ENCODE data around the gene SMAD7. TPM values are rescaled to one million over a fixed set of nuclear protein-coding genes. Genes with fewer than 3 reads are reported as not detected.
A peak's percentile ranks its signal among the peaks of the same experiment; 100 is the strongest.

The SMAD7 gene
- total RNA-seq, 1 donor from 2014 or later, result 9.0 TPM

DNA sequence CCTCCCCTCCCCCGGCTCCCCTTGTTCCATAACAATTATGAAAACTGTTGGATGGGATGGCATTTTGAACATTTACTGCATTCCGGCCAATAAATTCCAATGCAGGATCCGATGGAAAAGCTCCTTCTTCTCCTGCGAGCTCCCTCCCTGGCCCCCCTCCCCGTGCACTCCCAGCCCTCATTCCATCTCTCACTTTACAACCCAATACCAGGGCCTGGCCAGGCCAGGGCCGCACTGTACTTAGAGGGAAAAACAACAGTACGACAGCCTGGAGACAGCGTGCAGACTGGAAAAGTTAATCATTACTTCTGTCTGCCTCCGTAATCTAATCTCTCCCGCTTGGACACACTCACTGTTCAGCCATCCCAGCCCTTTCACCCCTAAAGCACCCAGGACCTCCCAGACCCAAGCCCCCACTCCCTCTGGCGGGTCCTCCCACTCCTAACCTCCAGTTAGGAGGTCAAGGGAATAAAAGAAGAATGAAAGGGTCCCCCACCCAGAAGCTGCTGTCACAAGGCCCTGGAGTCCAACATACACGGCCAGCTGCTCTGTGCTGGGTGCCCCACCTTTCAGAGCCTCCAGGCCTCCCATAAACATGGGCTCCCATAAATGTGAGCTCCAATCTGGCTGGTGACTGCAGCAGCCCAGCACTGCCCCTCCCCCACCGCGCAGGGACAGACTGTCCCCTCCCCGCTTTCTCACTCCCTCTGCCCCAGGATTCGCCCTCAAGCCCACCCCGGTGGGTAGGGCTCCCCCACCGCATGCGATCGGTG lies 20.6 kb downstream of the SMAD7 start:
- DNase-seq, result peak; percentile 28

DNA sequence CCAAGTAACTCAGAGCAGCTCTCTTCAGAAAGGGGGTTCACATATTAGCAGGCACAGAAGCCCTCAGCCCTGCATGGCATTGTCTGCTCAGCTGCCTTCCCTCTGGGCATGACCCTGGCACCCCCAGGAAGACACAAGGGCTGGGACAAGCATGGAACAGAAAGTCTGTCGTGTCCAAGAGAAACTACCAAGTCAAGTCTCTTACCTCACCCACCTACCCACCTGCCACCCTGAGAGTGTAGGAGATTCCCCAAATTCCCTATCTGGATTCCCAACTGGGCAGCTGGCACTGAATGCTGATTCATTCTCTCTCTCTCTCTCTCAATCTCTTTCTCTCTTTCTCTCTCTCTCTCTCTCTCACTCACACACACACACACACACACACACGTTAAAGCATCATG lies 21.6 kb downstream of the SMAD7 start:
- no peak for DNase-seq

DNA sequence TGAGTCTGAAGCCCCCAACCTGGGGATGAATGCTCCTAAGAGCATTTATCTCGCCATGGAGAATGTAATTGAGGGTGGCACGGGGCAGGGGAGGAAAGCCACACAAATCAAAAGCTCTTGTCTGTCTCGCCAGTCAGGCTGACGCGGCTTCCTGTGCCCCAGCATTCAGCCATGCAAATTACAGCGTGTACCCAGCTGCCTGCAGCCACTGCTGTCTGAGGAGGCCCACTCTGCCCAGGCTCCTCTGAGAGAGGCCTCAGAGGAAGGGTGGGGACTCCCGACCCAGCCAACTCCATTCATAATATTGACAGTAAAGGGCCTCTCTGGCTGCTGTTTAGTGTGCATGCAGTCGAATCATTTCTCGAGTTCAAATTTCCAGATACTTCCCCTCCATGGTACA lies 22.0 kb downstream of the SMAD7 start:
- peak; percentile 77 for DNase-seq

DNA sequence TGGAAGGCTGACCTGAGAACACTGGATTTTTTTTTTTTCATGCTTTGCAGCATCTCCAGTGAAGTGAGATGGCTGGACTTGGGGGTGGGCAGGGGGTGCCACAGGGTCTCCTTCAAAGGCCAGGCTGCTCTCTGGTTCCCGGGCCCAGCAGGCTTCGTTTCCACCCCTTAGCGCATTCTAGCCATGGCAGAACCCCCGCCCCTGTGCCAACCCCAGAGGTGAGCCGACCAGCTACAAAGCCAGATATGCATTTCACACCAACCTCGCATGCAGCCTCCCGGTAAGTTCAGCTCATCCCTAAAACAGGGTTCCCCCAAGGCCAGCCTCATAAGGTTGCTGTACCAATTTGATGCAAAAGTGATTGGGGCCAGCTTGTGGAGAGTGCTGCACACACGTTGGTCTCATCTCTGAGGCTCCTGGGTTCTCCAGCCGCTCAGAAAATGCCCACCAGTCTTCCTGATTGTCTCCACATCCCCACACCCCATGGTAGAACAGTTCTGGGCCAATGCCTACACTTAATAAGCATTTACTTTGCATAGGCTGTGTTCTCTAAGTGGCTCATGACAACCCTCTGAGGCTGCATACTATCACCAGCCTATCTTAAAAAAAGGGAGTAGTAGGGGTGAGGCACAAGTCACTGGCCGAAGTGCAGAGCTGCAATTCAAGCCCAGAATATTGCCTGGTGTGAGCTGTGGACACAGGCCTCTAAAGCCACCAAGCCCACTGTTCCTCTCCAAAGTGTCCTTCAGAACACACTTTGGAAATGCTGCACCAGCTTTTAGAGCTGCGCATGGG lies 23.3 kb downstream of the SMAD7 start:
- DNase-seq, result no peak

DNA sequence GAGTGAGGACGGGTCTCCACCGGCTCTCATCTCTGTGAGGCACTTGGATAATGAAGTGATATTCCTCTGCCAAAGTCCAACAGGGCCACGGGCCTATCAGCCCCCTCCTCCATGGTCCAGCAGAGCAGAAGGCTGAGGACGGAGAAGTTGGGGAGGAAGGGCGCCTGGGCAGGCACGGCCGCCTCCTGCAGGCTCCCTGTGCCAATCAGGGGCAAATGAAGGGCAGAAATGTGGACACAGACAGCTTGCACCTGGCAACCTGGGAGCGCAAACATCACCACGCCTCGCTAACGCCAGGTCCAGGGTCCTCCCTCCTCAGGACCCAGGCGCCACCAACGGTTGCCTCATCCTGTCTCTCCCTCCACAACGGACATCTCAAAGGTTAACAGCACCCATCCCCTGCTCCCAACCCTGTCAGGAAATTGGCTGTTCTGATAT lies 24.3 kb downstream of the SMAD7 start:
- no peak for DNase-seq

DNA sequence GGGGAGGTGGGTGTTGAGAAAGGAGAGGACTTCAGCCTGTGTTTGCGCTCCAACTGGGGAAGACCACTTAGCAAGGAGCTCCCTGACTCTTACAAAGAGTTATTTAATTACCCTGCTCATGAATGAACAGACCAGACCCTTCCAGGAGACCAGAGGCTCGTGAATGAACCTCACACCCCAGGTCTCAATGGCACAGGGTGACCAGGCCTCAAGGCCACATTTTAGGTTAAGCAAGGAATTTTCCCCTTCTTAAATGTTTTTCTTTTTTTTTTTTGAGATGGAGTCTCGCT lies 25.3 kb downstream of the SMAD7 start:
- no peak for DNase-seq

DNA sequence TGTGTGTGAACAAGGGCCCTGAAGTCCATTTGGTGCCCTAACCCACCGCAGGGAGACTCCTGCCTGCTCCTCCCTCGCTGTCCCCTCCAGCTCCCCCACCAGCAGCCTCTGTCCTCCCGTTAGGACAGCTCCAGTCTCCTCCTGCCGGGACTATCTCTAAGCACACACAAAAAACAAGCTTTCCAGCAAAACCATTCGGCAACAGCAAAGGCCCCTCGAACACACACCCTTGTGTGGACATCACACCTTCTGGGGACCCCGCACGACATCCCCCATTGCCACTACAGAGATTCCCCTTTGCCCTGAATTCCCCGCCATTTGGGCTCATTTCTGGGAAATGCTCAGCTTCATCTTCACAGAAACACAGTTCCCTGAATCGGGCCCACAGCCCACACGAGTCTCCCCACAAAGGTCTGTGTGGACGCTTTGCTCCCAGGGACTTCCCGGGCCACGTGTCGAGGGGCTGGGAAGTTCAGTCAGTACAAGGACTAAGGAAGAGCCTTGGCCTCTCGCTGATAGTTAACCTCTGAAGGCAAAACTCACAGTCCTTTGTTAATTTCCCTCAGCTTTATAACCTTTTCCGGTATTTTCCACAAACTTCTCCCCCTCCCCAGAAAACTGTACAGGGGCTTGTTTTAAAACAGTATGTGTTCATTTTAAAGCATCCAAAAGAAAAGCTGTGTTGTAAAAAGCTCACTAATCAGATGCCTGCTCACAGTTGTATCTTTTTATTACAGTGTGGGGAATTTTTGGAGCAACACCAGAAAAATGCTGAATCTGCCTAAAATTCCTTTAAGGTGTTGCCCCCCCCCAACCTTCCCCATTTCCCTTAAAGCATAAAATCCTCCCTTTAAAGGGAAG lies 25.9 kb downstream of the SMAD7 start:
- no peak for DNase-seq

DNA sequence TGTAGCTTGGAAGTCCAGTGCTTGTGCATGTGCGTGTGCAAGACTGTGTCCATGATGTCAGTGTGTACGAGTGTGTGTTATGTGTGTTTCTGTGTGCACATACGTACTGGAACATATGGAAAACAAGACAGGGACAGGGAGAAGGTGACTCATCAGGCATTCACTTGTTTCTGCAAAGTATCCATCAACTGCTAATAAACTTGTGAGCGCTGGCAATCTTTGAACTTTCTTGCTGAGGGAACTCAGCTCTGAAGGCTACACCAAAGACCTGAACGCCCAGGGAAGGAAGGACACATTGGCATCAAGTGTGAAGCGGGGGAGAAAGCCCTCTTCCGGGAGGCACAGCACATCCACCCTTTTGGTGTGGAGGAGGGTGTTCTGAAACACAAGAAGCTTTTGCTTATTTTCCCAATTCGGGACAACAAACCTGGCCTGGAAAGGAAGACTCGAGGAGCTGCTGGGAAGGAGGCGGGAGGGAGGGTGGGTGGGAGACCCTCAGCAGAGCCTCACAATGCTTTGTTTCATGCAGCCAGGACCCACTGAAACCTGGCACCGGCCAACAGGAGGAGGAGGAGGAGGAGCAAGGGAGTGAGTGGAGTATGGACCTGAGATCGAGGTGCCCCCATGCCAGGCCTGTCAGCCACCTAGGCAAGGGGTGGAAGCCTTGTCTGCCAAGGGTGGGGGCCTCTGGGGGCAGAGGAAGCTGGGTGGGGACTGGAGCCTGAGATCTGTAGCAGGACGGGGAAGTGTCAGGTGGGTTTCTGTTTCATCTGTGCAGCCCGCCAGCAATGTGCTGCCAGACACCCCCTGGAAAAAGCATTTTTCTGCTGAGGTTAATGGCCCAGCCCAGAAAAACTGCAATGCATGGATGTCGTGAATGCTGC lies 26.8 kb downstream of the SMAD7 start:
- DNase-seq, result no peak

DNA sequence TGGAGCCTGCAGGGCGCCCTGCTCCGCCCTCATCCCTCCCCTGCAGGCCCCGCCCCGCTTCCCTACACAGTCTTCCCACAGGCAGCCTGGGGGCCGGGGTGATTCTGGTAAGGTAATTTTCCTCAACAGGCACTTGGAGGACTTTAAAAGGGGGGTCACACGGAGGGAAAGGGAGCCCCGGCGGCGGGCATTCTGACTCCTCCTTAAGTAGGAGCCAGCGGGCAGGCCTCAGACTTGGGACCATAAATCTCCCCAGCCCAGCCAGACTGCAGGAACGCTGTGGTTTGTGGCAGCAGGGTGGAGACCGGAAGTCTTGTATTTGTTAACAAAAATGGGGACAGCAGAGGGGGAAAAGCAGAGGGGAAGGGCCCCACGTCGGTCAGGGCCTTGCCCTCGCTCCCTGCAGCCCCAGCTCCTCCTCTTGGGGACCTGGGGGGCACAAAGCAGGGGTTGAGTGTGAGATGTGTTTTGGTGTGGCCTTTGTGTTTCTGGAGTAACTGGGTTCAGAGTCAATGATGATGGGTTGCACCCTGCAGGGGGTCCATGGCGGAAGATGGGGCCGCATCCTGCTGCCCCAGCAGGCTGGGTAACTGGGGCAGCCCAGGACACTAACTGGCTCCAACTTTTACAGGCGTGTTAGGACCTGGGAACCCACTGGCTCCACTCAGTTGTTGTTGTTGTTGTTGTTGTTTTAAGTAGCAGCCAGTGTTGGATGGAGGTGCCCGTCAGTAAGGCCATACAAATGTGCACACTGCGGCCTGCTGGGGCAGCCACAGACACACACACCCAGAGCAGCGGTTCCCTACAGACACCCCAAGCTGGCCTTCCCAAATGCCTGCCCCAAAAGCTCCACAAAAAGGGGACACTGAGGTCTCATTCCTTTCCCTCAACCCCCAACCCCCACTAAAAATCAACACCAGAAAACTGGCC lies 27.7 kb downstream of the SMAD7 start:
- DNase-seq, result peak; percentile 51

DNA sequence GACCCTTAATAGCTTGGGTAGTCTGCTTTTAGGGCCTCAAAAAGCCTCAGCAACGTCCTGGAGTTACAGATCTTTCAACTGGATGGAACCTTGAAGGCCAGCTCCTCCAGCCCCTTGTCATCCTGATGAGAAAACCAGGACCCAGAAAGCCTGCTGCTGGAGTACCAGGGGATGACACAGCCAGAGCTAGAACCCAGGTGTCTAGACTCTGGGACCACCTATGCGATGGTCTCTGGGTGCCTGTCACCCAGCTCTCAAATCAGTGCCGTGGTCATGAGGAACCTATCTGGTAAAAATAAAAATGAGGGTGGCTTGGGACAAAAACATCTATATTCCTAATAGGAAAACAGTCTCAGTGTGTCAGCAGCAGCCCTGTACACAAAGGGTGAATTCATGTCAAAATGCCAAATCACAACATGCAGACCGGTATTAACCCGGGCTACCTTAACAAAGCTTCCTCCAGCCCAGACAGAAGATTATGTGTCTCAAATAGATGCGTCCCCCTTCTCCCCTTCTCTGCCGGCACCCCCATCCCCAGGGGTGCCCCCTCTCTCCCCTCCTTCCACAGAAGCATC lies 28.5 kb downstream of the SMAD7 start:
- DNase-seq, result no peak

DNA sequence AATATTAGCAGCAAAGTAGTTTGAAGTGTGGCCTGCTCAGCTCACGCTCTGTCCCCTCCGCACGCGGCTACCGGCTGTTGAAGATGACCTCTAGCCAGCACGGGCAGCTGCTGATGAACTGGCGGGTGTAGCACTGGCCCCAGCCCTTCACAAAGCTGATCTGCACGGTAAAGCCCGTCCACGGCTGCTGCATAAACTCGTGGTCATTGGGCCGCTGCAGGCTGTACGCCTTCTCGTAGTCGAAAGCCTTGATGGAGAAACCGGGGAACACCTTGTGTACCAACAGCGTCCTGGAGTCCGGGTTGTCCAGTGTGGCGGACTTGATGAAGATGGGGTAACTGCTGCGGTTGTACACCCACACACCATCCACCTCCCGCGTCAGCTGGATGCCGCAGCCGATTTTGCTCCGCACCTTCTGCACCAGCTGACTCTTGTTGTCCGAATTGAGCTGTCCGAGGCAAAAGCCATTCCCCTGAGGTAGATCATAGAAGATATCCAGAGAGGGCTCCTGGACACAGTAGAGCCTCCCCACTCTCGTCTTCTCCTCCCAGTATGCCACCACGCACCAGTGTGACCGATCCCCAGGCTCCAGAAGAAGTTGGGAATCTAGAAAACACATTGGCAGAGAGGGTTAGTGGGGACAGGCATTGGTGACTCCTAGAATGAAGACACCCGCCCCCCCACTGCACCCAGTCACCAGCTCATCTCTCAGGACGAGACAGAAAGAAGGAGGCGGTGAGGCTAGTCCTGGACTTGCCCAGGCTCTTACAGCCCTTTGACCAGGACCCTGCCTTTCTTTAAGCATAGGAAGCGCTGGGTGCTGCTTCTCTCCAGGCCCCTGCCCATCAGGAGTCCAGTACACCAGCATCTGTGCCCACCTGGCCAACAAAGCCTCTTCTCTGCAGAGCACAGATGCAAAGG lies 29.2 kb downstream of the SMAD7 start:
- no peak for DNase-seq

DNA sequence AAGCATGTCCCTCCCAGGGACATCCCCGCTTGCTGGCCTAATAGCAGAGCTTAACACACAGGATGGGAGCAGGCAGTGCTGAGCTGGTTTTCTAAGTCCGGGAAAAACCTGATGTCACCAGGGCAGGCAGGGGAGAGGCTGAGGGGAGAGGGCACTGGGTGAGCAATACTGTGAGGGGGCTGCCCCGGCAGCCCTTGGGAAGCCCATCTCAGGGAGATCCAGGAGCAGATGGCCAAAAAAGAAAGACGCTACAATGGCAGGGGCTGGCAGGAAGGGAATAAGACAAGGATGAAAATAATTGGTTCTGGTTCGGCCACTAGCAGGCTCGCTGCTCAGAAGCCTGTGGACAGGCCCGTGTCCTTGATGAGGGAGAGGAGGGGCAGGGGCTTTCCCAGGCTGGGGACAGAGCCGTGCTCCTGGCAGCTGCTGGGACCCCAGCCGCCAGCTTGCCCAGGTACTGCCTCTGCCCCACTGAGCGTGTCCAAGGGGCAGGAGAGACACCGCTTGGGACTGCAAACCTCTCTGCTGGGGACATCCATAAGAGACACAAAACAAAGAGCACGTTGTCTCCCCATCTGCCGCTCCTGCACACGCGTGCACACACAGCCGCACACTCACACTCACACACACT lies 30.2 kb downstream of the SMAD7 start:
- no peak for DNase-seq

DNA sequence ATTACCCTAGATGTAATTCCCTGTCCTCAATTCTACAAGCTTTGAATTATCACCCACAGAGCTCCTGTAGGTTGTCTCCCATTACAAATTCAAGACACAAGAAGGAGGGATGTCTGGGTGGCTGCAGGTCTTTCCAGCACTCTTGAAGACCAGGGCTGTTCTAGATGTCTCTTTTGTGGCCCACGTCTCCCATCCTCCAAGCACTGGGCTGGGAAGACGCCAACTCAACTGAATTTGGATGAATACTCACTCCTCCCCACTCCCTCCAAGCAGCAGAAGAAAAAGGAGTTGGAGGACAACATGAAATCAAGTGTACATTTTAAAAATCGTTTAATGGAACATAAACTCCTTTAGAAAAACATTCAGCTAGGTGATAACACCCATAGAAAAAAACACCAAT lies 31.2 kb downstream of the SMAD7 start:
- no peak for DNase-seq

DNA sequence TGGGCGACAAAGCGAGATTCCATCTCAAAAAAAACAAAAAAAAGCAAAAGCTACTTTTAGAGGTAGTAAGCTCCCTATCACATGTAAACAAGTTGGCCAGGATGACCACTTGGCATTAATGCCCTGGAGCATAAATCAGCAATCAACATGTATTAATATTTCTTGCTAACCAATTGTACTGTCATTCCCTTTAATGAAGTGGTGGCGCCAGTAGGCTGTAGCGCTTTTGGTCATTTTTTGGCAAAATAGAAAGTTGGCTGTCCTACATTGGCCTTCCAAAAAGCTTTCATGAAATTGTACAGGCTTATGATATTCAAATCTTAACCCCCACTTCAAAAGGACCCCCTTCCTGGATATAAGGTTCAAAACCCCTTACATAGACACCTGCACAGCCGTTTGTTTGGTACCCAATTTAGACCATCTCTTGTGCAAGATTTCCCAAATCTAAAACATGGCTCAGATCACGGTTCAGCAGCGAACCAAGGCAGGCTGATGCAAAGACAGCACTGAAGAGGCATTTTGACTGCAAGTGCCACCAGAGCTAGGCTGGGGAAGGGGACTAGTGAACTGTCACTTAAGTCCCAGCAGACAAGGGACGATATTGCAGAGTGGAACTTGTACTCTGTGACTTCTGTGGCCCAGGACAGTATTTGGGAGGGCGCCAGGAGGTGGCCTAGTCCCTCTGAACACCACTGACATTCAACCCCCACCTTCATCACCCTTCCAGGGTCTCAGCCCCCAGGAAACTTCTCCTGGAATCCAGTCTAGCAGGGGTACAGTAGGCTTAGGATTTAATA lies 31.9 kb downstream of the SMAD7 start:
- no peak for DNase-seq

DNA sequence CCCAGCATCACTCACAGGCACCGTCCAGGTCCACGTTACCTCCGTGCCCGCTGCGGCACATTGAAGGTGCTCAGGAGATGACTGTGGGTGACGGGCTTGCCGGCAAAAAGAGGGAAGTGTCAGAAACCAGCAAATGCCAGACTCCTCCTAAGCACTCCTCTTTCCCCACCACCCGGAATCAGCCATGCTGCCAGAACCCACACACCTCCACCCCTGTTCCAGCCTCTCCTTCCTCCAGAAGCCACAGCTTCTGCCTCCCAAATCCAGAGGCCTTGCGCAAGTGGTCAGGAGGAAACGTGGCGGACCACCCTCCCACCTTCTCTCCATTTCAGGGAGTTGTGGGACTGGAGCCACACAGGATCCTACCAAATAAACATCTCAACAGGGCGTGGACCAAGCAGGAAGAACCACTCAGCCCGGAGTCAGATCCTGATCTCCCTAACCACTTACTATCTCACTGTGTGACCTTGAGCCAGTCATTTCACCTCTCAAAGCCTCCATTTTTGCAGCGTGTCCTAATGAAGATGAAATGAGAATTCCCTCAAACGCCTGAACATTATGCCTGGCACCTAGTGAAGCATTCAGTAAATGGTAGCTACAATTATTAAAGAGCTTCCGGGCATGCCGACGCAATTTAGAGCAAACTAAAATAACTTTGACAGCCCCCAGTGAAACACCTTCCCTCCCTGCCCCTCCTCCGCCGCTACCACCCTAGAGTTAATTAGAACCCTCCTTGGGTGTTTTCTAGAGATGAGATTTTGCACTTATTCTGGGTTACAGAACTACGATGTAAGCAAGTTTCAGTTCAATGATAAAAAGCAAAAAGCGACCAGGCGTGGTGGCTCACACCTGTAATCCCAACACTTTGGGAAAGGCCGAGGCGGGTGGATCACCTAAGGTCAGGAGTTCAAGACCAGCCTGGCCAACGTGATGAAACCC lies 32.9 kb downstream of the SMAD7 start:
- DNase-seq, result no peak

DNA sequence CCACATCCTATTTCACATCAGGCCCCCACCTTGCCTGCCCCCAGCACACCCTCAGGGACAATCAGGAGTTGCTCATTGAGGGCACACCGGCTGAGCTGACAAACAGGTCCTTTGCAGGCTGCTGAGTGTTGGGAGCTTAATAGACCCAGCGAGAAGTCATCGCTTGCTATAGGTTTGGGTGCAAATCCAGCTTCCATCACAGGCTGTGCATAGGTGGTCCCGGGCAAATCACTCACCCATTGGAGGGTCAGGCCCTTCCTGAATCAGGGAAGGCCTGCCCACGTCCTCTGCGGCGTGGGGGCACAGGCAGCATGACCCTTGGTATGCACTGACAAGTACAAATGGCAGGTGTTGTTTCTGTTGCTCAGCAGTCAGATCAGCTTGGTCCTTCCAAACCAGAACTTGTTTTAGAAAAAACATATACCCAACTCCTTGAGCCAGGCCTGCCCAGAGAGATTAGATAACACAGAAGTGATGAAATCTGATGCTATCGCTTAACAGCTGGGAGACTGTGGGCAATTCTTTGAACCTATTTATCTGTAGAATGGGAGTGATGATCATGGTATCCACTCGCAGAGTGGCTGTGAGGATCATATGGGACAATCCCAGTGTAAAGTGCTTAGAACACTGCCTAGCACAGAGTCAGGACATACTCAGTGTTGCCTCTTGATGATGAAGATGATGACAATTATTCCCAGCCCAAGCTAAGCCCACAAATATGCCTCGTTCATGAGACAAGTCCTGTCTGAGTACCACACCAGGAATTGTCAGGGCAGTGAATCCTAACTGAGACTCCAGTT lies 34.9 kb downstream of the SMAD7 start:
- no peak for DNase-seq
